MCF 10A (cell line): ENCODE measurements around the gene LRP8. TPM values are rescaled to one million over a fixed set of nuclear protein-coding genes. Genes with fewer than 3 reads are reported as not detected.

Experiments
- BruUV-seq: library from RNA; stranded (reverse); fragments of 400-500 nt; replicated peaks from 2 replicates; lab custom pipeline; 2021; lab: Mats Ljungman, UMichigan
- CTCF ChIA-PET: fragments of 300-600 bp; sonication (Branson Sonifier 250); formaldehyde crosslinking; extraction: SDS; loops from one replicate; lab custom pipeline; 2021; ENCODE audit warnings: antibody characterized with exemption, inconsistent platforms; lab: Yijun Ruan, JAX
- POLR2A ChIA-PET: fragments of 300-600, 350-650 bp; sonication (Branson Sonifier 250); formaldehyde crosslinking; extraction: SDS; loops from one replicate; lab custom pipeline; 2020; ENCODE audit warnings: antibody characterized with exemption, inconsistent platforms; lab: Yijun Ruan, JAX
- DNase-seq: peaks from one replicate; pipeline ENCODE4 v3.0.0-alpha.2; 2018; ENCODE audit not compliant: unreplicated experiment
- H3K27ac Mint-ChIP-seq: one replicate; pipeline ENCODE4 v1.8.0; 2022; ENCODE audit warnings: mild to moderate bottlenecking, low read depth, mixed read lengths; ENCODE audit not compliant: unreplicated experiment
- H3K27me3 Mint-ChIP-seq: one replicate; pipeline ENCODE4 v1.8.0; 2022; ENCODE audit warnings: mixed read lengths; ENCODE audit not compliant: insufficient read depth, unreplicated experiment
- H3K36me3 Mint-ChIP-seq: one replicate; pipeline ENCODE4 v1.8.0; 2022; ENCODE audit warnings: mild to moderate bottlenecking, moderate library complexity, mixed read lengths; ENCODE audit not compliant: insufficient read depth, unreplicated experiment
- H3K4me1 Mint-ChIP-seq: one replicate; pipeline ENCODE4 v1.8.0; 2022; ENCODE audit warnings: mixed read lengths; ENCODE audit not compliant: insufficient read depth, unreplicated experiment
- H3K4me3 Mint-ChIP-seq: one replicate; pipeline ENCODE4 v1.8.0; 2022; ENCODE audit warnings: mild to moderate bottlenecking, moderate library complexity, mixed read lengths; ENCODE audit not compliant: unreplicated experiment
- H3K9me3 Mint-ChIP-seq: one replicate; pipeline ENCODE4 v1.8.0; 2022; ENCODE audit warnings: mixed read lengths; ENCODE audit not compliant: unreplicated experiment
- CTCF ChIP-seq: fragments of 200-600 bp; IDR thresholded peaks from one replicate; pipeline ENCODE4 v1.8.0; 2022; ENCODE audit warnings: antibody characterized with exemption, mild to moderate bottlenecking; ENCODE audit not compliant: unreplicated experiment
- intact Hi-C: fragments of 100-400 bp; cut with micrococcal nuclease; formaldehyde crosslinking; loops from 2 replicates; pipeline ENCODE4 v1.14.1; 2022
- total RNA-seq: library from RNA; stranded (reverse); gene quantifications from 2 replicates; pipeline ENCODE4 v1.2.3, GENCODE V29; 2022

The LRP8 gene
- total RNA-seq, 1 experiment from 2014 or later: 21.8 TPM

DNA sequence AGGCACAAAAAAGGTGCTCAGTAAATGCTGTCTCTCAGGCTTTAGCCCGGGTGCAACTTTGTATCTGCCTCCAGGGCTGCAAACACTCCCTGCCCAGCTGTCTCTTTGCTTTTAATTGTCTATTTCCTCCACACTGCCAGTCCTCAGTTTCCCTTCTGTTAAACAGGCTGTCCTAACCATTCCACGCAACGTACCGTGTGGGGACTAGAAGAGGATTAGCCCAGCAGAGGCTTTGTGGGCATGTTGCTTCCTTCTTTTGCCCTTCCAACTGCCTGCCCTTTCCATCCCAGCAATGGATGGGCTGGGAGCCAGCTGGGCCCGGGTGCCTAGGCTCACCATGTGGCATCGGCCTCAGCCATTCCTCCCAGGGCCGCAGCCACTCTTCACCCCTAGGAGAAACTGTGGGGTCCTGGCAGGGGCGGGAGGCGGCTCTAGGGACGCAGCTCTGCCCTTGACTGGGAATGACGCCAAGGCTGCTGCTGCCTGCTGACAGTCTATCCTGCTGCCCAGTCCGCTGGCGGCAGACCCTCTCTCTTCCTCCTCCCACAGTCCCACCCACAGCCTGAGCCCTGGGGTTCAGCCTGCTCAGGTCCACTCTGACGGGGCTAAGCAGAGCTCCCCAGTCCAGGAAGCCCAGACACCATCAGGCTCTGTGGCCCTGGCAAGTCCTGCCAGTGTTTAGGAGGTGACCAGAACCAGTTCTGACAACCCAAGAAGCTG lies 40.6 kb upstream of the LRP8 start:
- intact Hi-C loops: no loop called here
- no peak for DNase-seq
- TF ChIP-seq CTCF: no peak
- CTCF ChIA-PET: interaction anchor here (1.3 to 1.4 kb wide), 2 partner anchors 12 to 91 kb away, joined by 3 to 4 read pairs; no protein-coding TSS in a partner anchor
- Mint-ChIP-seq H3K27me3 (no peaks in the 10 kb centered on the region), H3K36me3 (no peaks in the 10 kb centered on the region), H3K4me1 (no peaks in the 10 kb centered on the region), H3K9me3 (no peaks in the 10 kb centered on the region), H3K4me3 (no peak overlapping the region), H3K27ac (no peak overlapping the region)
- POLR2A ChIA-PET: no interaction called here
- BruUV-seq: no TSS peak

DNA sequence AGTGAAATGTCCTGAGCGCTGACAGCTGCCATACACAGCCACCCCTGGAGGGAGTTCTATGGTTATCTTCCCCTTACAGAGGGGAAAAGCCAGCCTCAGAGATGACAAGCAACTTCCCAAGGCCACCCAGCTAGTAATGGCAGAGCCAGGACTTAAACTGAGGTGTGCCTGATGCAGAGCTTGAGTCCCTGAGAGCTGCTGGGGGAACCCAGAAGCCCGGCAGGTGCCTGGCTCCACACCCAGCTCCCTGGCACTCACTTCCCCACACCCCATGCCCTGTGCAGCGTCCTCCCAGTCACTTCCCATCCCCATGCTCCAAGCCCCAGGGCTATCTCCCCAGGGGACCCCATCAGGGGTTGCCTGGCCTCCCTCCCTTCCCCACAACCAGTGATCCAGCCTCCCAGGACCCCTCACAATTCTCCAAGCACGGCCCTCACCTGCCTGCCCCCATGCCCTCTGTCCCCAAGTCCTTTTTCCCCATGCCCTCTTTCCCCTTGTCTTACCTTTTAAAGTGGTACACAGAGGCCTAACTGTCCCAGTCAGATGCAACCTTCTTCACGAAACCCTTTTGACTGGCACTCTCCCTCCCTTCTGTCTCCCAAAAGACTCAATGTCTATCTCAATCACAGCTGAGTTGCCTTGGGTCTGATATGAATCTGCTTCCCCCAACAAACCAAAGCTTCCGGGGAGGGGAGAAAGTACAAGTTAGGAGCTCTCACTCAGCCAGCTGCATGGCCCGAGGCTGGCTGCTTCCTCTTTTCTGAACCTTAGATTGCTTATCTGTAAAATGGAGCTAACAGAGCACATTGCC lies 39.8 kb upstream of the LRP8 start:
- H3K9me3 Mint-ChIP-seq: no peaks in the 10 kb centered on the region
- DNase-seq: no peak
- ChIA-PET CTCF (interaction anchor here (0.7 to 1.4 kb wide), 3 partner anchors 12 to 90 kb away, joined by 3 to 4 read pairs (median 3); no protein-coding TSS in a partner anchor), POLR2A (no interaction called here)
- intact Hi-C loops: no loop called here
- no peak for TF ChIP-seq CTCF
- H3K4me3 Mint-ChIP-seq: no peak overlapping the region
- no peak overlapping the region for H3K27ac Mint-ChIP-seq
- H3K27me3 Mint-ChIP-seq: no peaks in the 10 kb centered on the region
- no peaks in the 10 kb centered on the region for H3K4me1 Mint-ChIP-seq
- H3K36me3 Mint-ChIP-seq: no peaks in the 10 kb centered on the region
- BruUV-seq: no TSS peak

DNA sequence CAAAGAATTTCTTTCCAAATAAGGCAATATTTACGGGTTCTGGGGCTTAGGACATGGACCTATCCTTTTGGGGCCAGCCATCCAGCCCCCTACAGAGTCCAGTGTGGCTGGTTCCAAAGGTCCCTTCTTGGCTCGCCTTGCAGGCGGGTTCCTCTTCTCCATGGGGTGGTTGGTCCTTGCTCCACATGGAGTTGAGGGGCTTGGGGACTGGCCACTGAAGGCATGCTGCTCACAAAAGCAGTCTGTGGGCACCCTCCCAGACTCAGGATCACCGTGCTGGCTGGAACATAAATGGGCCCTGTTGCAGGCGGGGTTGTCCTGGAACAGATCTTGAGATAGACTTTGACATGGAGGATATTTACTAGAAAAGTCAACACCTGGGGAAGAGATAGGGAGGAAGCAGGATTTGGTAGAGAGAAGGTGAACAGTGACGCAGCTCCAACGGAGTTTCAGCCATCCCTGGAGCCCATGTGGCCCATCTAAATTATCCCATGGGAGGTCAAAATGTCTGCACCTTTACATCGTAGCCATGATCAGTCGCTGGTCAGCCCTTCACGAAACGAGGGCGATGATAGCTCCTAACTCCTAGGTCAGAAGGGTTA lies 39.1 kb upstream of the LRP8 start:
- Mint-ChIP-seq H3K4me1 (no peaks in the 10 kb centered on the region), H3K27me3 (no peaks in the 10 kb centered on the region), H3K9me3 (no peaks in the 10 kb centered on the region), H3K27ac (no peak overlapping the region), H3K36me3 (no peaks in the 10 kb centered on the region), H3K4me3 (no peak overlapping the region)
- no TSS peak for BruUV-seq
- no peak for TF ChIP-seq CTCF
- POLR2A ChIA-PET: no interaction called here
- intact Hi-C loops: no loop called here
- DNase-seq: no peak
- CTCF ChIA-PET: interaction anchor here (0.7 to 1.3 kb wide), 2 partner anchors 11 to 26 kb away, joined by 3 read pairs; no protein-coding TSS in a partner anchor
